Activated CD4-positive, alpha-beta T cell treated with anti-CD3 and anti-CD28 coated beads, Interleukin-10, Interleukin-2, amounts not matched to agents 100 ng/mL and 50 ng/mL, durations not matched to agents 16 hours and 8 hours (primary cell): ENCODE results near the gene TANK.
"Not testable (repeated sequence)": the region's sequence is repeated elsewhere in the genome, so short reads cannot be mapped to it uniquely, and the experiment has no call there.

Experiments used
- DNase-seq: peaks from one replicate; pipeline ENCODE4 v3.0.0-alpha.2; 2020

TANK gene

GRCh38 chr2:161170377-161170776 lies 10.1 kb downstream of the TANK start:
- DNase-seq: no peak

- DNase-seq: peak; percentile 48
Measured at GRCh38 chr2:161170958-161171932, 11.0 kb downstream of the TANK start.

GRCh38 chr2:161172901-161173540 lies 12.8 kb downstream of the TANK start:
- peak; percentile 77 for DNase-seq

GRCh38 chr2:161173541-161174194 lies 13.4 kb downstream of the TANK start:
- no peak for DNase-seq

GRCh38 chr2:161177969-161178368 lies 17.7 kb downstream of the TANK start:
- DNase-seq: no peak

- no peak for DNase-seq
Measured at GRCh38 chr2:161178756-161179155, 18.5 kb downstream of the TANK start.

GRCh38 chr2:161190050-161190449 lies 29.8 kb downstream of the TANK start:
- DNase-seq: no peak

- DNase-seq: not testable (repeated sequence)
Measured at GRCh38 chr2:161195602-161196001, 35.4 kb downstream of the TANK start.

- DNase-seq: peak; percentile 51
Measured at GRCh38 chr2:161199912-161200701, 39.9 kb downstream of the TANK start.

- DNase-seq: no peak
Measured at GRCh38 chr2:161204846-161205245, 44.6 kb downstream of the TANK start.

GRCh38 chr2:161206471-161207032 lies 46.3 kb downstream of the TANK start:
- no peak for DNase-seq

- DNase-seq: no peak
Measured at GRCh38 chr2:161207941-161208340, 47.7 kb downstream of the TANK start.

- DNase-seq: peak; percentile 47
Measured at GRCh38 chr2:161208527-161209139, 48.4 kb downstream of the TANK start.

GRCh38 chr2:161209902-161210301 lies 49.7 kb downstream of the TANK start:
- no peak for DNase-seq

- DNase-seq: no peak
Measured at GRCh38 chr2:161217597-161218185, 57.5 kb downstream of the TANK start.

- no peak for DNase-seq
Measured at GRCh38 chr2:161219211-161219610, 59.0 kb downstream of the TANK start.

GRCh38 chr2:161223139-161223732 lies 63.0 kb downstream of the TANK start:
- peak; percentile 49 for DNase-seq

- DNase-seq: no peak
Measured at GRCh38 chr2:161228511-161229240, 68.4 kb downstream of the TANK start.

- no peak for DNase-seq
Measured at GRCh38 chr2:161230959-161231358, 70.7 kb downstream of the TANK start.

GRCh38 chr2:161232571-161232970 lies 72.3 kb downstream of the TANK start:
- no peak for DNase-seq
